22Rv1 (cell line): ENCODE data around the gene MTG1.

Experiments used
- ZFX ChIP-seq: fragments of 450-650 bp; IDR thresholded peaks from 2 replicates; pipeline ENCODE4 v1.6.1; 2017; ENCODE audit warnings: antibody characterized with exemption, borderline replicate concordance
- TF ChIP-seq, protein P1 (sequence below): fragments of 450-650 bp; IDR thresholded peaks from 2 replicates; pipeline ENCODE4 v1.5.1; 2017; ENCODE audit warnings: mild to moderate bottlenecking

- TF ChIP-seq, protein P1, sequence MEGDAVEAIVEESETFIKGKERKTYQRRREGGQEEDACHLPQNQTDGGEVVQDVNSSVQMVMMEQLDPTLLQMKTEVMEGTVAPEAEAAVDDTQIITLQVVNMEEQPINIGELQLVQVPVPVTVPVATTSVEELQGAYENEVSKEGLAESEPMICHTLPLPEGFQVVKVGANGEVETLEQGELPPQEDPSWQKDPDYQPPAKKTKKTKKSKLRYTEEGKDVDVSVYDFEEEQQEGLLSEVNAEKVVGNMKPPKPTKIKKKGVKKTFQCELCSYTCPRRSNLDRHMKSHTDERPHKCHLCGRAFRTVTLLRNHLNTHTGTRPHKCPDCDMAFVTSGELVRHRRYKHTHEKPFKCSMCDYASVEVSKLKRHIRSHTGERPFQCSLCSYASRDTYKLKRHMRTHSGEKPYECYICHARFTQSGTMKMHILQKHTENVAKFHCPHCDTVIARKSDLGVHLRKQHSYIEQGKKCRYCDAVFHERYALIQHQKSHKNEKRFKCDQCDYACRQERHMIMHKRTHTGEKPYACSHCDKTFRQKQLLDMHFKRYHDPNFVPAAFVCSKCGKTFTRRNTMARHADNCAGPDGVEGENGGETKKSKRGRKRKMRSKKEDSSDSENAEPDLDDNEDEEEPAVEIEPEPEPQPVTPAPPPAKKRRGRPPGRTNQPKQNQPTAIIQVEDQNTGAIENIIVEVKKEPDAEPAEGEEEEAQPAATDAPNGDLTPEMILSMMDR = no peak
- TF ChIP-seq ZFX = no peak
These were observed 3.2 kb upstream of the MTG1 start for GRCh38 chr10:133390597-133391248.
